ENCODE measurements around the gene VAMP2.
A peak's percentile ranks its signal among the peaks of the same experiment; 100 is the strongest.

The VAMP2 gene

GRCh38 chr17:8120520-8121406 is 42.0 kb downstream of the VAMP2 start (continued):
- TF ChIP-seq ZNF155 (tag by site-specific recombination; IDR thresholded peaks at IDR 0.05) (no peak), WT1 (tag by site-specific recombination; IDR thresholded peaks at IDR 0.05) (no peak), ZNF26 (tag by site-specific recombination; IDR thresholded peaks at IDR 0.05) (no peak), ZNF548 (tag by site-specific recombination; IDR thresholded peaks at IDR 0.05) (no peak), ZNF626 (tag by site-specific recombination; IDR thresholded peaks at IDR 0.05) (no peak), ZNF623 (tag by site-specific recombination; IDR thresholded peaks at IDR 0.05) (no peak; the same call in 1 of the 2 replicates), ZNF223 (tag by site-specific recombination; IDR thresholded peaks at IDR 0.05) (no peak), ATF2 (tag by site-specific recombination; IDR thresholded peaks at IDR 0.05; ENCODE audit: low read depth) (no peak), ZBTB49 (tag by site-specific recombination; IDR thresholded peaks at IDR 0.05; ENCODE audit: low read depth) (no peak), ZNF830 (tag by site-specific recombination; IDR thresholded peaks at IDR 0.05; ENCODE audit: low read depth) (no peak), ZNF112 (tag by site-specific recombination; IDR thresholded peaks at IDR 0.05) (no peak), ZNF10 (tag by site-specific recombination; IDR thresholded peaks at IDR 0.05) (0 out of 2 replicates have a peak, but pooled peaks have one; percentile 40), PRDM6 (tag by site-specific recombination; IDR thresholded peaks at IDR 0.05) (no peak), ZNF707 (tag by site-specific recombination; IDR thresholded peaks at IDR 0.05) (no peak), KLF17 (tag by site-specific recombination; IDR thresholded peaks at IDR 0.05) (peak; percentile 91; the same call in 1 of the 2 replicates), ZNF214 (tag by site-specific recombination; IDR thresholded peaks at IDR 0.05; ENCODE audit: borderline replicate concordance) (no peak), SP2 (tag by site-specific recombination; IDR thresholded peaks at IDR 0.05) (peak; percentile 40), ZNF510 (tag by site-specific recombination; IDR thresholded peaks at IDR 0.05; ENCODE audit: insufficient replicate concordance) (no peak), ZFHX2 (tag by site-specific recombination; conservative IDR thresholded peaks at IDR 0.05) (peak; percentile 56)
- TF ChIP-seq, protein P1, sequence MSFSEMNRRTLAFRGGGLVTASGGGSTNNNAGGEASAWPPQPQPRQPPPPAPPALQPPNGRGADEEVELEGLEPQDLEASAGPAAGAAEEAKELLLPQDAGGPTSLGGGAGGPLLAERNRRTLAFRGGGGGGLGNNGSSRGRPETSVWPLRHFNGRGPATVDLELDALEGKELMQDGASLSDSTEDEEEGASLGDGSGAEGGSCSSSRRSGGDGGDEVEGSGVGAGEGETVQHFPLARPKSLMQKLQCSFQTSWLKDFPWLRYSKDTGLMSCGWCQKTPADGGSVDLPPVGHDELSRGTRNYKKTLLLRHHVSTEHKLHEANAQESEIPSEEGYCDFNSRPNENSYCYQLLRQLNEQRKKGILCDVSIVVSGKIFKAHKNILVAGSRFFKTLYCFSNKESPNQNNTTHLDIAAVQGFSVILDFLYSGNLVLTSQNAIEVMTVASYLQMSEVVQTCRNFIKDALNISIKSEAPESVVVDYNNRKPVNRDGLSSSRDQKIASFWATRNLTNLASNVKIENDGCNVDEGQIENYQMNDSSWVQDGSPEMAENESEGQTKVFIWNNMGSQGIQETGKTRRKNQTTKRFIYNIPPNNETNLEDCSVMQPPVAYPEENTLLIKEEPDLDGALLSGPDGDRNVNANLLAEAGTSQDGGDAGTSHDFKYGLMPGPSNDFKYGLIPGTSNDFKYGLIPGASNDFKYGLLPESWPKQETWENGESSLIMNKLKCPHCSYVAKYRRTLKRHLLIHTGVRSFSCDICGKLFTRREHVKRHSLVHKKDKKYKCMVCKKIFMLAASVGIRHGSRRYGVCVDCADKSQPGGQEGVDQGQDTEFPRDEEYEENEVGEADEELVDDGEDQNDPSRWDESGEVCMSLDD (tag by site-specific recombination; IDR thresholded peaks at IDR 0.05) = peak; percentile 92
- TF ChIP-seq, protein P2, sequence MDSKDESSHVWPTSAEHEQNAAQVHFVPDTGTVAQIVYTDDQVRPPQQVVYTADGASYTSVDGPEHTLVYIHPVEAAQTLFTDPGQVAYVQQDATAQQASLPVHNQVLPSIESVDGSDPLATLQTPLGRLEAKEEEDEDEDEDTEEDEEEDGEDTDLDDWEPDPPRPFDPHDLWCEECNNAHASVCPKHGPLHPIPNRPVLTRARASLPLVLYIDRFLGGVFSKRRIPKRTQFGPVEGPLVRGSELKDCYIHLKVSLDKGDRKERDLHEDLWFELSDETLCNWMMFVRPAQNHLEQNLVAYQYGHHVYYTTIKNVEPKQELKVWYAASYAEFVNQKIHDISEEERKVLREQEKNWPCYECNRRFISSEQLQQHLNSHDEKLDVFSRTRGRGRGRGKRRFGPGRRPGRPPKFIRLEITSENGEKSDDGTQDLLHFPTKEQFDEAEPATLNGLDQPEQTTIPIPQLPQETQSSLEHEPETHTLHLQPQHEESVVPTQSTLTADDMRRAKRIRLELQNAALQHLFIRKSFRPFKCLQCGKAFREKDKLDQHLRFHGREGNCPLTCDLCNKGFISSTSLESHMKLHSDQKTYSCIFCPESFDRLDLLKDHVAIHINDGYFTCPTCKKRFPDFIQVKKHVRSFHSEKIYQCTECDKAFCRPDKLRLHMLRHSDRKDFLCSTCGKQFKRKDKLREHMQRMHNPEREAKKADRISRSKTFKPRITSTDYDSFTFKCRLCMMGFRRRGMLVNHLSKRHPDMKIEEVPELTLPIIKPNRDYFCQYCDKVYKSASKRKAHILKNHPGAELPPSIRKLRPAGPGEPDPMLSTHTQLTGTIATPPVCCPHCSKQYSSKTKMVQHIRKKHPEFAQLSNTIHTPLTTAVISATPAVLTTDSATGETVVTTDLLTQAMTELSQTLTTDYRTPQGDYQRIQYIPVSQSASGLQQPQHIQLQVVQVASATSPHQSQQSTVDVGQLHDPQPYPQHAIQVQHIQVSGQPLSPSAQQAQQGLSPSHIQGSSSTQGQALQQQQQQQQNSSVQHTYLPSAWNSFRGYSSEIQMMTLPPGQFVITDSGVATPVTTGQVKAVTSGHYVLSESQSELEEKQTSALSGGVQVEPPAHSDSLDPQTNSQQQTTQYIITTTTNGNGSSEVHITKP (tag by site-specific recombination; IDR thresholded peaks at IDR 0.05) = peak; percentile 86
- TF ChIP-seq, protein P3, sequence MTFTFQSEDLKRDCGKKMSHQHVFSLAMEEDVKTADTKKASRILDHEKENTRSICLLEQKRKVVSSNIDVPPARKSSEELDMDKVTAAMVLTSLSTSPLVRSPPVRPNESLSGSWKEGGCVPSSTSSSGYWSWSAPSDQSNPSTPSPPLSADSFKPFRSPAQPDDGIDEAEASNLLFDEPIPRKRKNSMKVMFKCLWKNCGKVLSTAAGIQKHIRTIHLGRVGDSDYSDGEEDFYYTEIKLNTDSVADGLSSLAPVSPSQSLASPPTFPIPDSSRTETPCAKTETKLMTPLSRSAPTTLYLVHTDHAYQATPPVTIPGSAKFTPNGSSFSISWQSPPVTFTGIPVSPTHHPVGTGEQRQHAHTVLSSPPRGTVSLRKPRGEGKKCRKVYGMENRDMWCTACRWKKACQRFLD (tag by site-specific recombination; IDR thresholded peaks at IDR 0.05) = no peak

Measured in HEK293 (cell line).